Stimulated activated CD8-positive, alpha-beta memory T cell treated with anti-CD3 and anti-CD28 coated beads, Interleukin-15, amount 100 ng/mL, for 1 hour (primary cell): ENCODE results near the gene EXOC6B.

ENCODE experiments used
- DNase-seq: peaks from one replicate; pipeline ENCODE4 v3.0.0-alpha.2; 2020; ENCODE audit warnings: low read depth

Gene EXOC6B

DNA sequence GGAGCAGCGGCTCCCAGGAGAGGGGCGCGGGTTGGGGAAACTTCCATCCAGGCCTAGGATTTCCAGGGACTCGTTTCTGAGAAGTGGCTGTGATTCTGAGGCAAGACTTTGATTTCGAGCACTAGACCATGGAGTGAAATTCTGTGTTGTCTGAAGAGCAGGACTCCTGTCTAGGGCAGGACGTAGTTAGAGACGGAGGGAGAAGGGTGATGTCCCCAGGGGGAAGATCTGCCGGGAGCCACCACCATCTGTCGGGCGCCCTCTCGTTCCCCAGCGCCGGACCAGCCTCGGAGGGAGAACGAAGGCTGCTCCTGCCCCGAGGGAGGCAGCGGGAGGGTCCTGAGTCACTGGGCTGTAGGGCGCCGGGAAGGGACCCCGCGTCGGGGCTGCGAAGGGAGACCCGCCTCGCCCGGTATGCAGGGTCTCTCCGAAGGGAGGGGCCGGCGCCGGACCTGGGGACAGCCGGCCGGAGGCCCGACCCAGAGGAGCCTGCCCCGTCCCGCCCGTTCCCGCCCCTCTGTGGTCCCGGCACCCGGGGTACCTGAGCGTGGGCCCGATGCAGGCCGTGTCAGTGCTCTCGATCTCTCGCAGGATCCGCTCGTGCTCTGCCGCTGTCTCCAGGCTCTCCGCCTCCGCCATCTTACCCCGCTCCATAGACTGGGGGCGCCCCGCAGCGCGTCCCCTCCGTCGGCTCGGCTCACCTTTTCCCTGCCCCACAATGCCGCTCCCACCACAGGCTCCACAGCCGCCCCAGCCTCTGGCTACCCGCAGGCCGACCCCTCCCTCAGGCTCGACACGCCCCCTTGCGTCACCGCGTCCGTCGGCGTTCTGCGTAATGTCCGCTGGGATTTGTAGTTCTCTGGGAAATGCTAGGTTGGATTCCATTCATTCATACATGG, at the start of gene EXOC6B:
EXOC6B (minus strand) TSS at position 777 of the 899 bp plus-strand sequence.
- DNase-seq, result peak; percentile 68

DNA sequence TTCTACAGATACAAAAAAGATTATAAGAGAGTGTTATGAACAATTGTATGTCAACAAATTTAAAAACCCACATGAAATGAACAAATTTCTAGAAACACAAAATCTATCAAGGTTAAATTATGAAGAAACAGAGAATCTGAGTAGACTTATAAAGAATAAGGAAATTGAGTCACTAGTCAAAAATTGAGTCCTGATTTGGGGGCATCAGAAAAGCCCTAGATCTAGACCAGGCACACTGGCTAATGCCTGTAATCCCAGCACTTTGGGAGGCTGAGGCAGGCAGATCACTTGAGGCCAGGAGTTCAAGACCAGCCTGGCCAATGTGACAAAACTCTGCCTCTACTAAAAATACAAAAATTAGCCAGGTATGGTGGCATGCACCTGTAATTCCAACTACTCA, 46.0 kb upstream of the EXOC6B start:
- DNase-seq, result no peak

DNA sequence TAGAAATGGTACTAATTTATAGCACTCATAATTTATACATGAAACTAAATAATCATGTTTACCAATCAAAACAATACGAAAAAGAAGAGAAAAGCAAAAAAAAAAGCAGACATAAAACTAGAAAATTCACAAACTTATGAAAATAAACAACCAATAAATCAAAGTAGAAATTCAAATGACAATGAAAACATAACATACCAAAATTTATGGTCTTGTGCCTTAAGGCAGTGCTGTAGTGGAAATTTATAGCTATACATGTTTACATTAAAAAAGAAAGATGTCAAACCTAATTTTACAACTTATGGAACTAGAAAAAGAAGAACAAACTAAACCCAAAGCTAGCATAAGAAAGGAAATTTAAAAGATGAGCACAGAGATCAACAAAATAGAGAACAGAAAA, 45.2 kb upstream of the EXOC6B start:
- no peak for DNase-seq

DNA sequence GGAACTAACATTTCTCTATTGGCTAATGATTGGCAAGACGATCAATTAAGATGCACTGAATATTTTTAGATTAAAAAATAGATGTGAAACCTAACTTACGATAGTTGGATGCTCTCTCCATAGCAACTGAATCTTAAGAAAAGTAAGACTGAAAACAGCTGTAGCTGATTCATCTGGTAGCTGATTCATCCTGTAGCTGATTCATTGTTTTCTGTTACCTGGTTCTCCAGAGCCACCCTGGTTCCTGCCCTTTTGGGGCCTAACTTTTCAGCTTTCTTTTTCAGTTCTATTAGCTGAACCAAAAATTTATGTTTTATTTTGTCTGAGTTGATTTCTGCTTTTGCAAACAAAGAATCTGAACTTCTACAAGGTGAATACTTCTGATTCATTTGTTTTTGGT, 38.7 kb upstream of the EXOC6B start:
- no peak for DNase-seq

DNA sequence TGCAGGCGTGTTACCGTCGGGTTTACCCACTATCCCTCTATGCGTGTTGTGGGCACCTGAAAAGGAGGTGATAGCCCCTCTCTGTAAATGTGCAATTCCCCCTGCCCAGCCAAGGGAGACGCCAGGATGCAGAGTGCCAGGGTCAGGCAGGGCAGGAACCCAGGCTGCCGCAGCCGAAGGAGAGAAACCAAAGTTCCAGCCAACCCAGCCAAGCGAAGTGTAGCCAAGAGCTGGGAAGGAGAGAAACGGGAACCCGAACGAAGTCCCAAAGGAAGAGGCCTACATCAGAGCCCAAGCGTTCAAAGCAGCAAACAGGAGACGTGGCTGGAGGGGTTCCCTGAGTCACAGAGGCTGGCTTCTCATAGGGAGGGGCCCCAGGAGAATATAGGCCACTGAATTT, 37.2 kb upstream of the EXOC6B start:
- DNase-seq, result no peak

DNA sequence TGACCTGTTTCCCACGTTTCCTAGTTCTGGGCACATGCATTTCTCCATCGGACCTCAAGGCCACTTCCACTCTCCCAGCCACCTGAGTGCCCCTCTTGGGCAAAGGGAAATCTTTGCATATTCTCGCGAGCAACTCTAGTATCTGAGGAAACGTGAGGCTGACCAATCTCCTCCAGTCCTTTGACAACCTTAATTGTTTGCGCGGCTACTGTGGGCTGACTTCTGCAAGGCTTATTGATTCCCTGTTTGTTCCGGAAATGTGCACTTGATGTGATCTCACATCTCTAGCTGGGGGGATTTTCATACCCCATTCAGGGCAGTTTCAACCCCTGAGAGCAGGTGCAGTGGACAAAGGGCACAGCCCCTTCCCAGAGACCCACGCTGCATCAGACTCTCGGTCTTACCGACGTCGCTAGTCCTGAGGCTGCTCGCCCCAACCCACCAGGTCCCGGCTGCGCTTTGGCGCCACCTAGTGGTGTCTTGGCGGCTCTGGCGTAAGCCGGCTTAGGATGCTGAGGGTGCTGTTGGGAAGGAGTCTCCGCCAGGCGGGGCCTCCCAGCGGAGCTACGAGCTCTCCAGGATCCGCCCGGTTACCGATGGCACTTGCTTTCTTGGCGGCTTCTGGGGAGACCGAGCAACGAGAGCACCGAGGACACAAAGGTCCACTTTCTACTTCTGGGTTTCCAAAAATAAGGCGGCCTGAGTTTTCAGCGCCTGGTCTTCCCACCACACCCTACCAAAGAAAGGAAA, 36.6 kb upstream of the EXOC6B start:
- DNase-seq, result peak; percentile 73

DNA sequence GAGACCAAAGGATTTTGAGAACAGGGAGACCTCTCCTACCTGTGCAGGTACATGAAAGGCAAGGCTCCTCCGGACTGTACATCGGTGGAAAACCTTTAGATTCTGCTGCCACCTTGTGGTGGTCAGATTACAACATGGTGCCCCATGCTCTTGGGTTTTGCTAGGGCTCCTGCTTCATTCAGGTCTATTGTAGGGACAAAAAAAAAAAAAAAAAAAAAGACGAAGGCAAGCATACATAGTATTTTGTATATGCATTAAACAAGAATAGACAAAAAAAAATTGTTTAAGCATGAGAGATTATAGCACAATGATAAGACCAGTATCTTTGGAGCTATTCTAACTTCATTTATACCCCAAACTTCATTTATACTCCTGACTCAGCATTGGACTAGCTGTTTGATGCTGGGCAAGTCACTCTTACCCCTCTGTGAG, 34.0 kb upstream of the EXOC6B start:
- DNase-seq, result peak; percentile 37

DNA sequence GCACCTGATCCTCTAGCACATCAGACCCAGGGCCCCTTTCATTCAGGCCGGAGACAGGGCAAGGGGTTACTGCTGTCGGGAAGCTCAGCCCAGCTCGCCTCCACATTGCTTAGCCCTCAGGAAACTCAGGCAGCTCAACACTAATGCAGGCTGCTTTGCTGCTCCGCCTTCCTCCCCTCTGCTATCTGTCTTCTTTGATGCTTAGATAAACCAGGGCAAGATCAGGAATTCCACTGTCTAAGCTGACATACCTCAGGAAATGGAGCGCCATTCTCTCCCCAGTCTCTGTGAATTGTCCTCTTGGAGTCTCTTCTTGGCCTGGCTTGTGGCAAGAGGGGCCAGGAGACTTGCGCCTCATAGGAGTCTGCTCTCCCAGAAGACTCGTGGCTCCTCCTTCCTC, 25.5 kb upstream of the EXOC6B start:
- no peak for DNase-seq

DNA sequence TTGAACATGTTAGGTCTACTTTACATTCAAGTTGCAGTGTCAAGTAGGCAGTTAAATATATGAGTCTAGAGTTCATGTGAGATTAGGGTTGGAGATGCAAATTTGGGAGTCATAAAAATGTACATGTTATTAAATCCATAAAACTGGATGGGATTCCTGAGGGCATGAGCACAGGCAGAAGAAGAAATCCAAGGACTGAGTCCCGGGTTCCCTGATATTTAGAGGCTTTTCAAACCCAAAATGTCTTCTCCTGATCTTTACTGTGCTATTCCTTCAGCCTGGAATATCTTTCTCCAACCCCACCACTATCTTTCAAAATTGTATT, 23.3 kb upstream of the EXOC6B start:
- DNase-seq, result no peak

DNA sequence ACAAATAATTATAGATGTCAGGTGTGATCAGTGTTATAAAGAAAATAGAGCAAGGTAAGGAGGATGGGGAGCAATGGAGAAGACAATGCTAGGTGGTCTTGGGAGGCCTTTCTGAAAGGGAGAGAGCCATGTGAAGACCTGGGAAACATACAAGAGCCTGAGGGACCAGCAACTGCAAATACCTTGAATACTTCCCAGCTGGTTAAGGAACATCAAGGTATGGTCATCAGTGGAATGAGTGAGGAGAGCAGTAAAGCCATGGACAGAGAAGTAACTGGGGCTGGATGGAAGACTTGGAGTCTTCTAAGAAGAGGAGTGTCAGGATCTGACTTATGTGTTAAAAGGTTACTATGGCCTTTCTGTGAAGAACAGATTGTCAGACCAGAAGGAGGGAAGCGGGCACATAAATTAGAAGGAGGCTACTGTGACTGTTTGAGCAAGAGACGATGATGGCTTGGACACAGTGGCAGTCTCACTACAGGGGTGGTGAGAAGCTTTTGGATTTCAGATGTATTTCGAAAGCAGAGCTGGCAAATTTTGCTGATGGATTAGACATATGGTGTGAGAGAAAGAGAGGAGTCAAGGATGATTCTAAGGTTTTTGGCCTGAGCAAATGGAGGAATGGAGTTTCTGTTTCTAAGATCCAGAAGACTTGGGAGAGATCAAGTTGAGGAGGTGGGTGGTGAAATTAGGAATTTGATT, 22.8 kb upstream of the EXOC6B start:
- DNase-seq, result no peak

DNA sequence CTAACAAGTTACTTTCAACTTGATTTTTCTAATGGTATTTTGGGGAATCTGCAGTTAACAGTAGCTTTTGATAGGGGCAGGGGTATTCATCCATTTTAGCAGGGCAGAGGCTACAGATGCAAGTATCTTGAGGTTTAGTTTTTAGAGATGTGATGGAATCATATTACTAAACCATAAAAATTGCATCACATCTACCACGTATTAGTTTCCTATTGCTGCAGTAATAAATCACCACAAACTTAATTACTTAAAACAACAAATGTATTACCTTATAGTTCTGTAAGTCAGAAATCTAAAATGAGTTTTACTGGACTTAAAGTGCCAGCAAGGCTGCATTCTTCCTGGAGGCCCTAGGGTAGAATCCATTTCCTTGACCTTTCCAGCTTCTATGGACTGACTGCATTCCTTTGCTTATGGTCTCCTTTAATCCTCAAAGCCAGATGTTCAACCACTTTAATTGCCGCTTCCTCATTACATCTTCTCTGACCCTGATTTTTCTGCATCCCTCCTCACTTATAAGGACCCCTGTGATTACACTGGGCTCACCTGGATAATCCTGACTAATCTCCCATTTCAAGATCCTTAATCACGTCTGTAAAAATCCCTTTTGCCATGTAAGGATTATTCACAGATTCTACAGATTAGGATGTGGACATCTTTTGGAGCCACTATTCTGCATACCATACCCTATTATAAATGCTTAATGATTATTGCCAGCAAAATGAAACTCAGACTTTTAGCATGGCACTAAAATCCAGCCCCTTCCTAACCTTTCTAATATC, 21.9 kb upstream of the EXOC6B start:
- no peak for DNase-seq

DNA sequence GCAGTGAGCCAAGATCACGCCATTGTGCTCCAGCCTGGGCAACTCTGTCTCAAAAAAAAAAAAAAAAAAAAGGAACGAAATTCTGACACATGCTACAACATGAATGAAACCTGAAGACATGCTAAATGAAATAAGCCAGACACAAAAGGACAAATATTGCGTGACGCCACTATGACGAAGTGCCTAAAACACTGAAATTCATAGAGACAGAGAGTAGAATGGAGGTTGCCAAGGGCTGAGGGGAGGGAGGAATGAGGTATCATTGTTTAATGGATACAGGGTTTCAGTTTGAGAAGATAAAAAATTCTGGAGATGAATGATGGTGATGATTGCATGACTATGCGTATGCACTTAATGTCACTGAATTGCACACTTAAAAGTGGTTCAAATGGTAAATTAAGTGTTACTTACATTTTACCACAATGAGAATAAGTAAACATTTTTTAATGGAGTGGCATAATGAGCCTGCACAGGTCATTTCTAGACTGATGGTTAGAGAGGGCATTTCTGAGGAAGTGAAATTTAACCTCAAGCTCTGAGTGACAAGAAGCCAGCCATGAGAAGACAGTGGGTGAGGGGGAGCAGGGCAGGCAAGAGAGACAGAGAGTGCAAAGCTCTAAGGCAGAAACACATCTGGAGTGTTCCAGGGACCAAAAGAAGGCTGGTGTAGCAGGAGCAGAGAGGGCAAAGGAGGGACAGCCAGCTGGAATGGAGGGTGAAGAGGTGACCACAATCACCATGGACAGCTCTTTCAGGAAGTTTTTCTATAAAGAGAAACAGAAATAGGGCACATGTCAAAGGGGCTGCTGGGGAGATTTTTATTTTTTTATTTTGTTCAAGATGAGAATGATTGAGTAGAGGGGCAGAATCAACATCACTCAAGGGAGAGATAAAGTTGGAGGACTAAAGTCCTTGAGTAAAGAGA, 20.6 kb upstream of the EXOC6B start:
- DNase-seq, result no peak

DNA sequence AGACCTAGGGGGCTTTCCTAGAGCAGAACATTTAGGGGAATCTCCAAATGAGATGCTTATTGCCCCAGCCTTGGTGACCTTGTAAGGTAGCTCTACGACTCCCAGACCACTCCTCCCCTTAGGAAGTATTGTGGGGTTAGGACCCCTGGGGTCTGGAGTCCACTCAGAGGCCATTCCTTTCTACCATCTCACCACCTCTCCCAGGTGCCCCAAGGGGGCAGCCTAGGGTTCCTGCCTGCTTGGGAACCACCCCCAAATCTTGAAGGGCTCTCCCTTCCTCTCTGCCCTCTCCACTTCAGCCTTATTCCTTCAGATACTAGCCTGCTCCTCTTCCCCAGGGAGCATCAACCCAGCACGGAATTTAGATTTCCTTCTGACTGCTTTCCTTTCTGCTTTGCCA, 17.5 kb upstream of the EXOC6B start:
- no peak for DNase-seq

DNA sequence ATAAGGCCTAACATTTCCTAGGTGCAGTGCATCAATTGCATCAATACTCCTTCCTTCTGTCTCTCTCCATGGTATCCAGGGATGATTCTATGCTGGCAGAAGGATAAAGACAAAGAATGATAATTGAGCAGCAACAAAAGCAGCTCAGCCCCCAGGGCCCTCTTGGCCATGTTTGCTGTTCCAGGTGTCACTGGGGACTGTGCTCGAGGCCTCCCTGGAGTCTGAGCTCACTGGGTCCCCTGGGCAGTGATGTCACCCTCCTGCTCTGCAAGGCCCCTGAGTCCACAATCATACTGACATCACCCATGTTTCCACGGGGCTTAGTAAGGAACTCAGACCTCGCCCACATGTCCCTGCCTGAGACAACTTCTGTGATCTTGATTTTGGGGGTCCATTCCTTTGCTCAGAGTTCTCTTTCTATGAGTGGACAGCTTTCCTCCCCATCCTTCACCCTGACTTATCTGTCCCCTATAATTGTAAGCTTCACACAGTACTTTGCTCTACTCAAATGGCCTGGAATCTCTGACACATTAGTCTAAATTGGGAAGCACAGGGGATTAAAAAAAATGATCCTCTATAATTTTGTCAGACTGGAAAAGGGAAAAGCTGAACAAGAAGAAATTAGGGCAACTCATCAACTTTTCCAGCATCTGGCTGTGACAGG, 15.8 kb upstream of the EXOC6B start:
- DNase-seq, result no peak

DNA sequence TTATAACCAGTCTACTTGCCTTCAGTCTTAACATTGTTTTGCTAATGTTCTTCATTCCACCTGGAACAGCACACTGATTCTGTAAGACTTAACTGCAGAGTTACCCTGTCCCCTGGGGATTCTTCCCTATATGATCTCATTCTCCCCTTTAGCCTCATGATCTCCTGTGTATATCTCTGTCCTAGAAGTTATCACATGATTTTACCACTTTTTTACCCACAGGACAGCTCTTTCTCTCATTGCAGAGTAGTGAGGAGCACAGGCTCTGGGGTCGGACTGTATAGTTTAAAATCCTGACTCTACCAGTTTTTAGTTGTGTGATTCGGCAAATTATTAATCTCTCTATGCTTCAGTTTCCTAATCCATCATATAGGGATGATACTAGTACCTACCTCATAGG, 14.2 kb upstream of the EXOC6B start:
- no peak for DNase-seq

DNA sequence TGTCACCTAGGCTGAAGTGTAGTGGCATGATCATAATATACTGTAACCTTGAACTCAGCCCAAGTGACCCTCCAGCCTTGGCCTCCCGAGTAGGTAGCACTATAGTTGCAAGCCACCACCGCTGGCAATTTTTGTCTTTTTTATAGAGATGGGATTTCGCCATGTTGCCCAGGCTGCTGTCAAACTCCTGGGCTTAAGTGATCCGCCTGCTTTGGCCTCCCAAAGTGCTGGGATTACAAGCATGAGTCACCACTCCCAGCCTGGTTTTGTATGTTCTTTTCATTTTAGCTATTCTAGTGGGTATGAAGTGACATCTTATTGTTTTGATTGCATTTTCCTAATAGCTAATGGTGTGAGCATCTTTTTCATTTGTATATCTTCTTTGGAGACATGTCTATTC, 11.3 kb upstream of the EXOC6B start:
- DNase-seq, result no peak

DNA sequence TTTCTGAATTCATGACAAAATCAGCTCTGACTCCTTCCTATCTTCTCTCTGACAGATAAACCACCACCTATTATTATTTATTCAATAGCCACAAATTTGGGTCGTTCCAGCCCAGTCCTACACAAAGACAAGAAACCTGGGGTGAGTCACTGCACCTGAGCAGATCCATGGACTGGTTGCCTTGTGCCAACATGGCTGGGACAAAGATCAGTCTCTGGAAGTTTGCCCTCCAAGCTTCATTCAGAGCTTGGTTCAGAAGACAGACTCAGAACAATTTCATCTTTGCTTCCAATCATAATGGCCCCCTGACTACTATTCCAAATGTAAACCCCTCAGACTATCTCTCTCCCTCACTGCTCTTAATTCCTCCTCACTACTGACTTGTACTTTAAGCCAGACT, 9.6 kb upstream of the EXOC6B start:
- no peak for DNase-seq

DNA sequence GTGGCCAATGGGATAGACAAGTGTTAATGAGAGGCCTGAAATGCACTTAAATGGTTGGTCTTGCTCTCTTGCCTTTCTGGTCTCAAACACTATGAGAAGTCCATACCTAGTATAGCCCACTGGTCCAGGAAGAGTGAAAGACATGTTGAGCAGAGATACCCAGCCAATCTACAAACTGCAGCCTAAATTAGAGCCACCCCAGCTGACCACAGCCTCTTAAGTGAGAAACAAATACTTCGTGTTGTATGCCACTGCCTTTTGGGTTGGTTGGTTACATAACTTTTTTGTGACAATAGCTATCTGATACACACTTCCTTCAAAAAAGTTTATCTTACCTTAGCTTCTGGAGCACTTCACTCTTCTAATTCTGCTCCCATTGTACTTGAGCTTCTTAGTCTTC, 8.8 kb upstream of the EXOC6B start:
- DNase-seq, result no peak

DNA sequence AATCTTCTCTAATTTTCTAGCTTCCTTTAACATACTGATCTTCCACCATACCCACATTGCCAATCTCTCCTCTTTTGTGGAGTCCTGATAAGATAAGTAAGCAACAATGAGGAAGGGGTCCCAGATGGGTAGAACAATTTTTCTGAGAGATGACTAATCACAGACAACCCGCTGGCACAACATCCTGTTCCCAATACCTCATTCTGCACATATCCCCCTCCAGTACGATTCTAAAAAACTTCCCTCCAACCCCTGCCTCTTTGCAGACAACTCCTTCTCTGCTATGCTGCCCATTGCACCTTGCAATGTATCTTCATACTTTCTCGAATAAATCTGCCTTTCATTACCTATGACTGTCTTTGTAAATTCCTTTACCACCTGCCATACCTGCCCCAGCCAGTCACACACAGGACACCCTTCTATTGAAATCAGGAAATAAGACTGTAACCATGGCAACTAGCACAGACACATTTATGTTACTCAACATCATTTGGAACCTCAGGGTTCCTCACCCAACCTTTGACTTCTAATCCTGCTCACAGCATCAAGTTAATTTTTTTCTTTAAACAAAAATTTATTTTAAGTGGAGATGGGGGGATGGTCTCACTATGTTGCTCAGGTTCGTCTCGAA, 7.4 kb upstream of the EXOC6B start:
- DNase-seq, result no peak

DNA sequence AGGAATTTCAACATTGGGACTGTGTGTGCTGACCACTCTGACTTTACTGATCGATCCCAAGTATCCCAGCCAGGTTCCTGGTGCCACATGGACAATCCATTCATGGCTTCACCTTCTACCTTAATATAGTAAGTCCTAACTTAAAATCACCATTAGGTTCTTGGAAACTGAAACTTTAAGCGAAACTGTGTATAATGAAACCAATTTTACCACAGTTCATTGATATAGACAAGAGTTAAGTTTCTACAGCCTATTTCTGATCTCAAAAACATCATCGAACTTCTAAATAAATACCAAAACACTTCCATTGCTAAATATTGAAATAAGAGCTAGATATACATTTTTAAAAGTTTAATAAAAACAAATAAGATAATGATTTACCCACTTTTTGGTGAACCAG, 4.4 kb upstream of the EXOC6B start:
- no peak for DNase-seq
